GM19025 (cell line): ENCODE results near the gene HAPSTR1.

Experiments
- ATAC-seq: cut with Tn5 transposase; IDR thresholded peaks from one replicate; pipeline ENCODE4 v1.9.1; 2021; ENCODE audit warnings: mild to moderate bottlenecking, low read depth, moderate library complexity; ENCODE audit not compliant: unreplicated experiment

The HAPSTR1 gene

GRCh38 chr16:9095171-9095570 lies 3.7 kb downstream of the HAPSTR1 start:
- ATAC-seq: no peak

GRCh38 chr16:9095656-9096397 lies 4.4 kb downstream of the HAPSTR1 start:
- ATAC-seq: no peak

- ATAC-seq: no peak
These were observed 5.0 kb downstream of the HAPSTR1 start for GRCh38 chr16:9096416-9096952.

- ATAC-seq: no peak
These were observed 6.1 kb downstream of the HAPSTR1 start for GRCh38 chr16:9097266-9098219.

GRCh38 chr16:9098377-9099090 lies 7.1 kb downstream of the HAPSTR1 start:
- no peak for ATAC-seq

- peak; percentile 54 for ATAC-seq
These were observed 7.7 kb downstream of the HAPSTR1 start for GRCh38 chr16:9099131-9099625.

GRCh38 chr16:9102379-9102778 lies 10.9 kb downstream of the HAPSTR1 start:
- ATAC-seq: no peak

GRCh38 chr16:9102943-9103342 lies 11.5 kb downstream of the HAPSTR1 start:
- no peak for ATAC-seq

- ATAC-seq: no peak
These were observed 12.1 kb downstream of the HAPSTR1 start for GRCh38 chr16:9103546-9103945.

- ATAC-seq: no peak
These were observed 13.7 kb downstream of the HAPSTR1 start for GRCh38 chr16:9105189-9105588.

- ATAC-seq: no peak
These were observed 15.9 kb downstream of the HAPSTR1 start for GRCh38 chr16:9107025-9107970.

GRCh38 chr16:9109255-9109654 lies 17.8 kb downstream of the HAPSTR1 start:
- ATAC-seq: no peak

GRCh38 chr16:9112166-9112843 lies 20.9 kb downstream of the HAPSTR1 start:
- no peak for ATAC-seq

GRCh38 chr16:9112844-9113186 lies 21.4 kb downstream of the HAPSTR1 start:
- ATAC-seq: no peak

- ATAC-seq: no peak
These were observed 22.3 kb downstream of the HAPSTR1 start for GRCh38 chr16:9113707-9114106.

- no peak for ATAC-seq
These were observed 22.7 kb downstream of the HAPSTR1 start for GRCh38 chr16:9114112-9114511.

GRCh38 chr16:9114842-9115241 lies 23.4 kb downstream of the HAPSTR1 start:
- ATAC-seq: no peak

- ATAC-seq: no peak
These were observed 23.8 kb downstream of the HAPSTR1 start for GRCh38 chr16:9115277-9115676.

- ATAC-seq: no peak
These were observed 24.7 kb downstream of the HAPSTR1 start for GRCh38 chr16:9116141-9116540.
